Caco-2 (cell line): ENCODE data around the gene GEMIN5. TPM values are rescaled to one million over a fixed set of nuclear protein-coding genes. Genes with fewer than 3 reads are reported as not detected.

Experiments
- BruUV-seq: library from RNA; stranded (reverse); fragments of 400-500 nt; replicated peaks from 2 replicates; lab custom pipeline; 2021; lab: Mats Ljungman, UMichigan
- CTCF ChIA-PET: fragments of 300-600 bp; sonication (Branson Sonifier 250); formaldehyde crosslinking; loops from one replicate; lab custom pipeline; 2022; ENCODE audit warnings: antibody characterized with exemption; lab: Charles Lee
- POLR2A ChIA-PET: fragments of 300-600 bp; sonication (Branson Sonifier 250); formaldehyde crosslinking; loops from one replicate; lab custom pipeline; 2022; ENCODE audit warnings: antibody characterized with exemption; lab: Charles Lee
- DNase-seq, 2 experiments: peaks; one replicate each; pipeline versions ENCODE4 v3.0.0 to v3.0.0-alpha.2; 2020 to 2022
- H3K27me3 ChIP-seq: replicated peaks from 2 replicates; pipeline ENCODE4 v1.6.0; 2011; ENCODE audit warnings: low read length; ENCODE audit not compliant: control insufficient read depth, insufficient read depth
- H3K36me3 ChIP-seq: 2 replicates; pipeline ENCODE4 v1.5.1; 2011; ENCODE audit warnings: low read length; ENCODE audit not compliant: control insufficient read depth, insufficient read depth
- H3K4me1 ChIP-seq: fragments of 250-450 bp; sonication (Bioruptor Pico); 2 replicates; pipeline ENCODE4 v1.5.1; 2020; ENCODE audit warnings: mild to moderate bottlenecking
- H3K4me3 ChIP-seq: 2 replicates; pipeline ENCODE4 v1.5.1; 2011; ENCODE audit warnings: low read depth, mild to moderate bottlenecking, control low read depth, low read length
- H3K9me3 ChIP-seq: fragments of 250-450 bp; sonication (Bioruptor Pico); 2 replicates; pipeline ENCODE4 v1.5.1; 2020; ENCODE audit warnings: mild to moderate bottlenecking, moderate library complexity
- H3K27ac Mint-ChIP-seq: one replicate; pipeline ENCODE4 v1.8.0; 2022; ENCODE audit warnings: mixed read lengths; ENCODE audit not compliant: unreplicated experiment
- H3K27me3 Mint-ChIP-seq: one replicate; pipeline ENCODE4 v1.8.0; 2022; ENCODE audit warnings: mixed read lengths; ENCODE audit not compliant: insufficient read depth, unreplicated experiment
- H3K36me3 Mint-ChIP-seq: one replicate; pipeline ENCODE4 v1.8.0; 2022; ENCODE audit warnings: mild to moderate bottlenecking, mixed read lengths; ENCODE audit not compliant: insufficient read depth, unreplicated experiment
- H3K4me1 Mint-ChIP-seq: one replicate; pipeline ENCODE4 v1.8.0; 2022; ENCODE audit warnings: low read depth, mixed read lengths; ENCODE audit not compliant: unreplicated experiment
- H3K4me3 Mint-ChIP-seq: one replicate; pipeline ENCODE4 v1.8.0; 2022; ENCODE audit warnings: mild to moderate bottlenecking, moderate library complexity, mixed read lengths; ENCODE audit not compliant: unreplicated experiment
- H3K9me3 Mint-ChIP-seq: one replicate; pipeline ENCODE4 v1.8.0; 2022; ENCODE audit warnings: mixed read lengths; ENCODE audit not compliant: unreplicated experiment
- CTCF ChIP-seq, 2 experiments: fragments of 200-600 bp in 1 of 2; IDR thresholded peaks; 1 replicate in 1 of 2; 2 replicates in 1 of 2; pipeline versions ENCODE4 v1.5.1 to v1.8.0; 2011 to 2022; ENCODE audit warnings: antibody characterized with exemption in 1 of 2, control low read depth in 1 of 2, inconsistent platforms in 1 of 2, low read depth in 1 of 2, low read length in 1 of 2, mild to moderate bottlenecking in 1 of 2, moderate library complexity in 1 of 2; ENCODE audit not compliant: insufficient read depth in 1 of 2, severe bottlenecking in 1 of 2, unreplicated experiment in 1 of 2
- intact Hi-C: fragments of 100-400 bp; cut with micrococcal nuclease; formaldehyde crosslinking; loops from one replicate; pipeline ENCODE4 v1.10.0; 2022; ENCODE audit not compliant: unreplicated experiment
- total RNA-seq: library from RNA; stranded (reverse); gene quantifications from 2 replicates; pipeline ENCODE4 v1.2.3, GENCODE V29; 2022

Gene GEMIN5
- total RNA-seq, 1 experiment from 2014 or later, result 20.7 TPM

DNA sequence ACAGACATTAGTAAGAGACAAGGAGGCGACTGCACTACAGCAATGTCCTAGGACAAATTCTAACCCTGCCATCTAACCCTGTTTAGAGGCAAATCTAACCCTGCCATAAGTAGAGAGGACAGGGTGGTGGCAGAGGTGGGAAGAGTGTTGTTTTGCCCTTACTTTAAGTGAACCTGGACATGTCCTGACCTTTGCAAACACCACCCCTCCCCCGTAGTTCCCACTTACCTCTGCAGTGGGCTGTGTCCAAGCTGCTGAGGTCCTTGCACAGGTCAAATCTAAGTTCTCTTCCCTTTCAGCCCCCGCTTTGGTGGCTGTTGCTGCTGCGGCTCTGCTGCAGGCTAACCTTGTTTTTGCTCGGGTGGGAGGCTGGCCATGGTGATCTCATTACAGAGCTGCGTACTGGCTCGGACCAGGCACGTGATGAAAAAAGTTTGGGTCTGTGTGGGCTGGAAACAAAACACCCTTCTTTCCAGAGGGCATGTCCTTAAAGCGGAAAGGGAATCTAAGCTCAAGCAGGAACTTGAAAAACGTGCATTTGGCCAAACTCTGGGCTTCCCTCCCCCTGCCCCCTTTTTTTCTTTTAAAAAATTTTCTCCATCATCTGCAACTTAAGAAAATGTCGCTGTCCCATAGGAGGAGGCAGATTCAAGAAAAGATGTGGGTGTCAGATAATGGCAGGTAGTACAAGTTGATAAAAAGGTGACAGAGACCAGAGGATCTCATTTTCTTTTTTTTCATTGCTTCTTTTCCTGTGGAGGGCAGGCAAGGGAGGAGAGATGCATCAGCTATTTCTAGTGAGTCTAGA is 87.6 kb downstream of the GEMIN5 start, which contains the start of gene FAXDC2:
Gene FAXDC2, minus strand, starts transcription at position 349 of the 808 bp plus-strand sequence. CDS start 12,425 bp downstream, outside the sequence.
- Mint-ChIP-seq H3K4me3 (no peak within 1 kb of the TSS), H3K4me1 (no peaks in the 10 kb centered on the region), H3K36me3 (no peaks in the 10 kb centered on the region), H3K9me3 (no peaks in the 10 kb centered on the region), H3K27me3 (no peaks in the 10 kb centered on the region), H3K27ac (no peak within 1 kb of the TSS)
- no peaks in the 10 kb centered on the region for H3K9me3 ChIP-seq
- no peaks in the 10 kb centered on the region for H3K4me1 ChIP-seq
- no peaks in the 10 kb centered on the region for H3K27me3 ChIP-seq
- H3K36me3 ChIP-seq, result no peaks in the 10 kb centered on the region
- no TSS peak for BruUV-seq
- no peak within 1 kb of the TSS for H3K4me3 ChIP-seq
- CTCF ChIA-PET, result no interaction called here
- no peak for DNase-seq
- TF ChIP-seq CTCF (IDR thresholded peaks at IDR 0.05; ENCODE audit: insufficient read depth in 1 of 2, low read depth in 1 of 2, low read length in 1 of 2, severe bottlenecking in 1 of 2, unreplicated experiment in 1 of 2), result no peak
- POLR2A ChIA-PET, result no interaction called here
- intact Hi-C loops, result no loop called here

DNA sequence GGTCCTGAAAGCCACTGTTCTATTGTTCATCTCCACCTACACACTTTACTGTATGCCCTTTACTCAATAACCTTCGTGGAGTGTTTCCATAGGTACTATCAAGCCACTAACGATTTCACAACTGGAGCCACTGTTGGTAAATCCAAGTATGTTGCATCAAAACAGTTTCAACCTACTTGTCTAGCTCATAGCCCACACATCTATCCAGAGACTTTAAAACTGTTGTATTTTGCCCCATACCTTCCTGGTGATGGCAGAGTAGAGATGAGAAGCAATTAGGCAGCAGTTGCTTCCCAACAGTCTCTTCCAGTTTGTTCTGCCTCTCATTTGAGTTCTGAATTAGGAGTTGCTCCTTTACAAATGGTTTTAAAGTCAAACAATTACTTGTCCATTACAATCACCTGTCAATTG is 88.2 kb downstream of the GEMIN5 start:
- H3K36me3 Mint-ChIP-seq, result no peaks in the 10 kb centered on the region
- ChIA-PET POLR2A (no interaction called here), CTCF (no interaction called here)
- Histone ChIP-seq H3K36me3 (no peaks in the 10 kb centered on the region), H3K4me1 (peaks cover 3% of the 10 kb centered on the region), H3K9me3 (no peaks in the 10 kb centered on the region), H3K27me3 (no peaks in the 10 kb centered on the region), H3K4me3 (no peak overlapping the region)
- no peak for DNase-seq
- TF ChIP-seq CTCF (IDR thresholded peaks at IDR 0.05; ENCODE audit: insufficient read depth in 1 of 2, low read depth in 1 of 2, low read length in 1 of 2, severe bottlenecking in 1 of 2, unreplicated experiment in 1 of 2), result no peak
- no peaks in the 10 kb centered on the region for H3K27me3 Mint-ChIP-seq
- no peak overlapping the region for H3K27ac Mint-ChIP-seq
- no TSS peak for BruUV-seq
- intact Hi-C loops, result no loop called here
- H3K4me3 Mint-ChIP-seq, result no peak overlapping the region
- no peaks in the 10 kb centered on the region for H3K9me3 Mint-ChIP-seq
- H3K4me1 Mint-ChIP-seq, result no peaks in the 10 kb centered on the region

DNA sequence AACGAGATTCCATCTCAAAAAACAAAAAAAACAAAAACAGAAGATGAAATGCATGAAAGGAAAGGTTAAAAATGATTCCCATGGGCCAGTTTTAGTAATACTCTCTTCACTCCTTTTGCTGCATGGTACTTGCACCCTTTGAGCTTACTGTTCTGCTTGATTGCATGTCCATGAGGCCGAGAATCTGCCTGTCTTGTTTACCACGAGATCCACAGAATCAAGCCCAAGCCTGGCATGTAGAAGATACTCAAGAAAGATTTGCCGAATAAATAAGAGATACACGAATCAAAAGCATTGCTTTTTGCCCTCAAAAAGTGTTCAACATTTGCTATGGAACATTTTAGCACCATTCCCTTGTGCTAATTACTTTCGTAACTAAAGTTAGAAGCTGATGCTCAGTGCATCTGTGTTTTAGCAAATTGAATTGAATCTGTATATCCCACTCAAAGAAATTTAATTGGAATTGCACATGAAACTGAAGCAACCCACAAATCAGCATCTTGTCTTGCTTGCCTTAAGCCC is 88.7 kb downstream of the GEMIN5 start:
- ChIA-PET POLR2A (no interaction called here), CTCF (no interaction called here)
- H3K27ac Mint-ChIP-seq, result no peak overlapping the region
- Histone ChIP-seq H3K27me3 (no peaks in the 10 kb centered on the region), H3K4me3 (no peak overlapping the region), H3K36me3 (no peaks in the 10 kb centered on the region), H3K4me1 (peaks cover 8% of the 10 kb centered on the region), H3K9me3 (no peaks in the 10 kb centered on the region)
- H3K27me3 Mint-ChIP-seq, result no peaks in the 10 kb centered on the region
- no TSS peak for BruUV-seq
- no peak overlapping the region for H3K4me3 Mint-ChIP-seq
- TF ChIP-seq CTCF (IDR thresholded peaks at IDR 0.05; ENCODE audit: insufficient read depth in 1 of 2, low read depth in 1 of 2, low read length in 1 of 2, severe bottlenecking in 1 of 2, unreplicated experiment in 1 of 2), result no peak
- intact Hi-C loops, result no loop called here
- H3K36me3 Mint-ChIP-seq, result no peaks in the 10 kb centered on the region
- DNase-seq, result no peak
- no peaks in the 10 kb centered on the region for H3K9me3 Mint-ChIP-seq
- H3K4me1 Mint-ChIP-seq, result no peaks in the 10 kb centered on the region
